ENCODE results near the gene IFIT3.
"Not testable (repeated sequence)": the region's sequence is repeated elsewhere in the genome, so short reads cannot be mapped to it uniquely, and the experiment has no call there.

Gene IFIT3

GRCh38 chr10:89337484-89337883 is 9.7 kb downstream of the IFIT3 start:
- no peak for DNase-seq (ENCODE audit: low read depth)

- DNase-seq (ENCODE audit: low read depth) = no peak
Observed at GRCh38 chr10:89338713-89339112, 10.9 kb downstream of the IFIT3 start.

GRCh38 chr10:89339875-89340274 is 12.1 kb downstream of the IFIT3 start:
- no peak for DNase-seq (ENCODE audit: low read depth)

- DNase-seq (ENCODE audit: low read depth) = no peak
Observed at GRCh38 chr10:89341649-89342048, 13.9 kb downstream of the IFIT3 start.

- no peak for DNase-seq (ENCODE audit: low read depth)
Observed at GRCh38 chr10:89342206-89342958, 14.6 kb downstream of the IFIT3 start.

GRCh38 chr10:89343089-89343767 is 15.4 kb downstream of the IFIT3 start:
- DNase-seq (ENCODE audit: low read depth) = no peak

- DNase-seq (ENCODE audit: low read depth) = no peak
Observed at GRCh38 chr10:89344156-89344555, 16.4 kb downstream of the IFIT3 start.

GRCh38 chr10:89345367-89346000 is 17.7 kb downstream of the IFIT3 start:
- no peak for DNase-seq (ENCODE audit: low read depth)

- DNase-seq (ENCODE audit: low read depth) = no peak
Observed at GRCh38 chr10:89346405-89347254, 18.8 kb downstream of the IFIT3 start.

- no peak for DNase-seq (ENCODE audit: low read depth)
Observed at GRCh38 chr10:89347701-89348457, 20.1 kb downstream of the IFIT3 start.

- DNase-seq (ENCODE audit: low read depth) = no peak
Observed at GRCh38 chr10:89348481-89348880, 20.7 kb downstream of the IFIT3 start.

- DNase-seq (ENCODE audit: low read depth) = no peak
Observed at GRCh38 chr10:89348975-89349374, 21.2 kb downstream of the IFIT3 start.

GRCh38 chr10:89350631-89351315 is 23.0 kb downstream of the IFIT3 start:
- not testable (repeated sequence) for DNase-seq (ENCODE audit: low read depth)

- DNase-seq (ENCODE audit: low read depth) = no peak
Observed at GRCh38 chr10:89351412-89351779, 23.6 kb downstream of the IFIT3 start.

GRCh38 chr10:89351780-89352597 is 24.2 kb downstream of the IFIT3 start:
- peak; percentile 94 for DNase-seq (ENCODE audit: low read depth)

GRCh38 chr10:89352802-89353201 is 25.0 kb downstream of the IFIT3 start:
- DNase-seq (ENCODE audit: low read depth) = no peak

- no peak for DNase-seq (ENCODE audit: low read depth)
Observed at GRCh38 chr10:89355394-89355931, 27.7 kb downstream of the IFIT3 start.

- DNase-seq (ENCODE audit: low read depth) = no peak
Observed at GRCh38 chr10:89357096-89357495, 29.3 kb downstream of the IFIT3 start.

- no peak for DNase-seq (ENCODE audit: low read depth)
Observed at GRCh38 chr10:89357975-89358374, 30.2 kb downstream of the IFIT3 start.

- DNase-seq (ENCODE audit: low read depth) = no peak
Observed at GRCh38 chr10:89360157-89360556, 32.4 kb downstream of the IFIT3 start.

Data from HS-27A (cell line).